ENCODE results near the gene NMNAT2. TPM values are rescaled to one million over a fixed set of nuclear protein-coding genes. Genes with fewer than 3 reads are reported as not detected.

Gene NMNAT2
- total and polyA plus RNA-seq, 2 experiments from 2014 or later, result 2.4 to 4.2 TPM

GRCh38 chr1:183222909-183223308 is 195.3 kb downstream of the NMNAT2 start:
- Histone ChIP-seq H3F3A (ENCODE audit: insufficient read depth) (no peaks in the 10 kb centered on the region), H4K20me1 (ENCODE audit: insufficient read depth) (no peaks in the 10 kb centered on the region), H3K27me3 (replicated peaks; ENCODE audit: insufficient read depth) (no peaks in the 10 kb centered on the region), H3K27ac (no peak overlapping the region), H3K9ac (no peak overlapping the region), H3K4me2 (ENCODE audit: unreplicated experiment) (no peak overlapping the region), H3K79me2 (ENCODE audit: insufficient read depth) (no peaks in the 10 kb centered on the region), H2AFZ (no peak overlapping the region), H3K36me3 (ENCODE audit: low read depth) (no peaks in the 10 kb centered on the region), H3K4me3 (no peak overlapping the region), H3K9me2 (ENCODE audit: insufficient read depth) (no peaks in the 10 kb centered on the region), H3K9me3 (ENCODE audit: low read depth) (no peaks in the 10 kb centered on the region), H3K4me1 (ENCODE audit: insufficient read depth) (no peaks in the 10 kb centered on the region)
- no peak for DNase-seq
- TF ChIP-seq EZH2phosphoT487 (IDR thresholded peaks at IDR 0.05; ENCODE audit: insufficient read depth, low read depth) (no peak), EZH2 (IDR thresholded peaks at IDR 0.05; ENCODE audit: insufficient read depth, poor library complexity, severe bottlenecking) (no peak)
- 96 to 97% methylated on average over 3 of the region's 3 CpGs for WGBS, 2 experiments (ENCODE audit: low coverage in 1 of 2, low lambda C conversion rate in 2 of 2, missing lambda C conversion rate in 2 of 2)
- in situ Hi-C loops (cut with MboI), result no loop called here

DNA sequence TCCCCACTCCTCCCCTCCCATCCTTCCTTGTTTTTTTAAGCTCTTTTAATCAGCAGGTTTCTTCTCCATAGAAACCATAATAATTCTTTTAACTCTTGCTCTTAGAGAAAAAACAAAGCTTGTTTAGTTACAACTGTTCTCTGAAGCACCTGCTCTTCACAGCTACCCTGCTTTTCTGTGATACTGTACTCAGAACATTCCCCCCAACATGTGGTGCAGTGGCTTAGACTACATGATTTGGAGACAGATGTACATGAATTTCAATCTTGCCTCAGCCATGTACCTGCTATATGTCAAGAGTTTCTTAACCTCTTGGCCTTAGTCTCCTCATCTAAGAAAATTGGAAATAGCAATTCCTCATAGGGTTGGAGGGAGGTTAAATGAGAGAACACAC is 198.6 kb downstream of the NMNAT2 start:
- H3K4me1 ChIP-seq (ENCODE audit: insufficient read depth), result no peaks in the 10 kb centered on the region
- no peak overlapping the region for H2AFZ ChIP-seq
- TF ChIP-seq EZH2phosphoT487 (IDR thresholded peaks at IDR 0.05; ENCODE audit: insufficient read depth, low read depth) (no peak), EZH2 (IDR thresholded peaks at IDR 0.05; ENCODE audit: insufficient read depth, poor library complexity, severe bottlenecking) (no peak)
- no peaks in the 10 kb centered on the region for H3K79me2 ChIP-seq (ENCODE audit: insufficient read depth)
- no peaks in the 10 kb centered on the region for H3K9me2 ChIP-seq (ENCODE audit: insufficient read depth)
- H3K4me2 ChIP-seq (ENCODE audit: unreplicated experiment), result no peak overlapping the region
- H3K27me3 ChIP-seq (replicated peaks; ENCODE audit: insufficient read depth), result no peaks in the 10 kb centered on the region
- in situ Hi-C loops (cut with MboI), result no loop called here
- H3K36me3 ChIP-seq (ENCODE audit: low read depth), result no peaks in the 10 kb centered on the region
- H3K9ac ChIP-seq, result no peak overlapping the region
- H3K9me3 ChIP-seq (ENCODE audit: low read depth), result no peaks in the 10 kb centered on the region
- H4K20me1 ChIP-seq (ENCODE audit: insufficient read depth), result no peaks in the 10 kb centered on the region
- no peak overlapping the region for H3K4me3 ChIP-seq
- H3K27ac ChIP-seq, result no peak overlapping the region
- no peak for DNase-seq
- no peaks in the 10 kb centered on the region for H3F3A ChIP-seq (ENCODE audit: insufficient read depth)

DNA sequence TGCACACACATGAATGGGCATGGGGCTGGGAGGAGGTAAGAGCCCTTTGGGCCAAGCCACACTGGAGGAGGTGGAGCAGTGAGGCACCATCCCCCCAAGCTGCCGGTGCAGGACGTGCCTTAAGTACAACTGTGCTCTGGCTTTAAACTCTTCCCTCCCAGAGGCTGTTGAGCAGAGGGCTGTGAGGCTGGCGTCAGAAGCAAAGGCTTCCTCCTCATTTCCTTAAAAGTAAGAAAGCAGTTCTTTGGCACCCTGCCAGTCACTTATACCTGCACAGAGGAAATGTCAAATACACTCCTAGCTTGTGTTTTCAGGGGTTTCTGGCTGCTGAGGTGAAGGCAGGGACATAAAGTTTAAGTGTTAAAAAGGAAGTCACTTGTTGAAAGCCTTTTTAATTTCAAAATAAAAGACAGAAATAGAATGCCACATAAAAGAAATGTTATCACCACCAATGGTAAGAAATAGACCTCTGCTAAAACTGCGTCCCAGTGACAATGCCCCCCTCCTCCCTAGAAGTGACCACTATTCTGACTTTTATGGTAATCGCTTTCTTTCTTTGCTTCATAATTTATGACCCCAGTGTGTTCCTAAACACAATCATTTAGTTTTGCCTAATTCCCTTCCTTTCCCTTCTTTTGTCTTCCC is 199.1 kb downstream of the NMNAT2 start:
- DNase-seq, result no peak
- no peak overlapping the region for H3K9ac ChIP-seq
- no peaks in the 10 kb centered on the region for H3K36me3 ChIP-seq (ENCODE audit: low read depth)
- no peaks in the 10 kb centered on the region for H3K27me3 ChIP-seq (replicated peaks; ENCODE audit: insufficient read depth)
- H3K27ac ChIP-seq, result no peak overlapping the region
- 58 to 66% methylated on average over 5 of the region's 5 CpGs for WGBS, 2 experiments (ENCODE audit: low coverage in 1 of 2, low lambda C conversion rate in 2 of 2, missing lambda C conversion rate in 2 of 2)
- no peaks in the 10 kb centered on the region for H3K9me2 ChIP-seq (ENCODE audit: insufficient read depth)
- no peak overlapping the region for H3K4me3 ChIP-seq
- no peak overlapping the region for H2AFZ ChIP-seq
- no peaks in the 10 kb centered on the region for H3K9me3 ChIP-seq (ENCODE audit: low read depth)
- H3F3A ChIP-seq (ENCODE audit: insufficient read depth), result no peaks in the 10 kb centered on the region
- no peaks in the 10 kb centered on the region for H4K20me1 ChIP-seq (ENCODE audit: insufficient read depth)
- in situ Hi-C loops (cut with MboI), result no loop called here
- no peaks in the 10 kb centered on the region for H3K4me1 ChIP-seq (ENCODE audit: insufficient read depth)
- H3K79me2 ChIP-seq (ENCODE audit: insufficient read depth), result no peaks in the 10 kb centered on the region
- TF ChIP-seq EZH2phosphoT487 (IDR thresholded peaks at IDR 0.05; ENCODE audit: insufficient read depth, low read depth), result no peak
- no peak for TF ChIP-seq EZH2 (IDR thresholded peaks at IDR 0.05; ENCODE audit: insufficient read depth, poor library complexity, severe bottlenecking)
- no peak overlapping the region for H3K4me2 ChIP-seq (ENCODE audit: unreplicated experiment)

DNA sequence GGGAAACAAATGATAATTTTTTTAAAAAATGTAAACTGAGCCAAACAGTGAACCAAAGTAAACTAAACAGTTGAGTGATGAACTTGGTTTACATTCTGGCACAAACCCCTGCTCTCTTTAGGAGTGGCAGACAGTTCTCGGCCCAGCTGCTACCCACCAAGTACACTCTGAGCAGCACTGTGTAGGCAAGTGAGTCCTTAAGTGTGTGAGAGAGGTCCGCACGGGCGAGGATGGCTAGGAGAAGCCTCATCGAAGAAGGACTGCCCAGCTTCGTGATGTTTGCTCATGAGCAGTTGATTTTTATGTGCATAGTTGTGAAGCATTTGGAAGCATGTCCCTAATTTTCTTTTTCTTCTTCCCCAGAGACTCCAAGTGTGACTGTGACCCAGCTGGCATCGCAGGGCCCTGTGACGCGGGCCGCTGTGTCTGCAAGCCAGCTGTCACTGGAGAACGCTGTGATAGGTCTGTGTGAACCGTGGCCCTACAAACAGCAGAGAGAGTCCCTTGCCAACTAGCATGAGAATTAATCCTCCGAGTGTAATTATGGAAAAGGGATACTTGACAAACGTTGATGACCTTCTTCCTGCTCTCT is 200.1 kb downstream of the NMNAT2 start:
- in situ Hi-C loops (cut with MboI), result no loop called here
- Histone ChIP-seq H3K79me2 (ENCODE audit: insufficient read depth) (no peaks in the 10 kb centered on the region), H3K4me2 (ENCODE audit: unreplicated experiment) (no peak overlapping the region), H3F3A (ENCODE audit: insufficient read depth) (no peaks in the 10 kb centered on the region), H4K20me1 (ENCODE audit: insufficient read depth) (no peaks in the 10 kb centered on the region), H3K4me3 (no peak overlapping the region), H2AFZ (no peak overlapping the region), H3K9me2 (ENCODE audit: insufficient read depth) (no peaks in the 10 kb centered on the region), H3K36me3 (ENCODE audit: low read depth) (no peaks in the 10 kb centered on the region), H3K4me1 (ENCODE audit: insufficient read depth) (no peaks in the 10 kb centered on the region), H3K9me3 (ENCODE audit: low read depth) (no peaks in the 10 kb centered on the region), H3K9ac (no peak overlapping the region), H3K27me3 (replicated peaks; ENCODE audit: insufficient read depth) (no peaks in the 10 kb centered on the region), H3K27ac (no peak overlapping the region)
- WGBS, 2 experiments (ENCODE audit: low coverage in 1 of 2, low lambda C conversion rate in 2 of 2, missing lambda C conversion rate in 2 of 2), result 39 to 43% methylated on average over 14 of the region's 14 CpGs
- DNase-seq, result no peak
- no peak for TF ChIP-seq EZH2phosphoT487 (IDR thresholded peaks at IDR 0.05; ENCODE audit: insufficient read depth, low read depth)
- no peak for TF ChIP-seq EZH2 (IDR thresholded peaks at IDR 0.05; ENCODE audit: insufficient read depth, poor library complexity, severe bottlenecking)

Data from GM23248 (cell line).